GM19351 (cell line): ENCODE results near the gene ROM1.
"Not testable (repeated sequence)": the region's sequence is repeated elsewhere in the genome, so short reads cannot be mapped to it uniquely, and the experiment has no call there.

Experiments used
- ATAC-seq: cut with Tn5 transposase; IDR thresholded peaks from one replicate; pipeline ENCODE4 v1.9.1; 2021; ENCODE audit warnings: mild to moderate bottlenecking, moderate library complexity; ENCODE audit not compliant: unreplicated experiment

Gene ROM1

DNA sequence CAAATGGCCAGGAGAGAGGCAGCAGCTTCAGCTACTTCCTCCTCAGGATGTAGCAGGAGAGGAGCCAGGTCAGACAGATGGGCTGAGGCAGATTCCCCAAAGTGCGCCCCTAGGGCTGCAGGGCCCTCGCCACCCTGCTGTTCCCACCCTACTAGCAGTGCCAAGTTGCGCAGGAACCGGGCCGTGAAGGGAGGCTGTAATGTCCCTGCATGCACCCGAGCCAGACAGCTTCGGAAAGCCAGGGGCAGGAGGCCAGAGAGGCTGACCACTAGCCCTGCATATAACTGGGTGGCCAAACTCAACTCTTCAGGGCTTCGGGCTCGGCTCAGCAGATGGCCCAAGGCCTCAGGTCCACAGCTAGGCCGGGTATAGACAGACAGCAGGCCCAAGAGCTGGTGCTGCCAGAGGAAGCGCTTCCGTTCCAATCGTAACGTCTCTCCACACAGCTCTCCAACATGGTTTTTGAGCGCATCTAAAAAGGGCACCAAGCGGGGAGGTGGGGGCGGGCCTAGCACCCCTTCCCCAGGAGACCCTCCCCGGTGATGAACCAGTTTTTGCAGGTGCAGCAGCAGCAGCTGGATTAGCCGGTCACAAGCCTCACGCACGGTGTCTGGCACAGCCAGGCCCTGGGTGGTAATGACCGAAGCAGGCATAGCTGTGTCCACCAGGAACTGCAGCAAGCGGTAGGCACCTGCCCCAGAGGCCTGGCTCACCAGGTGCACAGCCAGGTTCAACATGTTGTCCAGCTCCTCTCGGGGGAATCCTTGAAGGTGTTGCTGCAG lies 35.3 kb downstream of the ROM1 start:
- ATAC-seq, result no peak

DNA sequence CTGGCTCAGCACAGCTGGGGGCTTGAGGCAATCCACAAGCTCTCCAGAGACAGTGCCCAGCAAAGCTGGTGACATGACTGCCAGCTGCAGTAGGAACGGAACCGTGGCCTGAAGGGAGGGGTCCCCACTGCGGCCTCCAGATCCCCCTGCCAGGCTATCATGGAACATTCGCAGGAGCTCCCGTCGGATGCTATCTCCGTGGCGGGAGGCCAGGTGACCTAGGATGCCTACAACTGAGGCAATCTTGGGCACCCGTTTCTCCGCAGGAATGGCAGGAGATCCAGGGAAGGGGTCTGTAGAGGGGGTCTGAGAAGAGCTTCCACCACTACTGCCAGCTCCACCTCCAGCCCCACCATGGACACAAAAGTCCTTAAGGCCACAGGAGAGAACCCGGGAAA lies 35.9 kb downstream of the ROM1 start:
- no peak for ATAC-seq

DNA sequence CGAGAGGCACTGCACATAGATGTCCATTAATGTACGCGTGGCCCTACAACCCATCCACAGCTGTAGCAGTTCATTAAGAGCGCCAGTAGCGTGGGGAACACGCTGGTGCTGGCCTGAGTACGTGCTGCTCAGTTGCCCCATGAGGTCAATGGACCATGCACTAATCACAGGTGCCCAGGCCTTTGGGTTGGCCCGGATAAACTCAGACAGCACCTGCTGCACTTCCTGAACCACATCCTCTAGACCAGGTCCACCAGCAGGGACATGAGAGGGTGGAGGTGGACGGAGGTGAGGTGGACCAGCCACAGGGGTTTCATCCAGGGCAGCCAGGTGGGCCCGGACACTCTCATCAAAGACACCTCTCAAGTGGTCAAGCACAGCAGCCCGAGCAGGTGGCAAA lies 36.4 kb downstream of the ROM1 start:
- ATAC-seq, result no peak

DNA sequence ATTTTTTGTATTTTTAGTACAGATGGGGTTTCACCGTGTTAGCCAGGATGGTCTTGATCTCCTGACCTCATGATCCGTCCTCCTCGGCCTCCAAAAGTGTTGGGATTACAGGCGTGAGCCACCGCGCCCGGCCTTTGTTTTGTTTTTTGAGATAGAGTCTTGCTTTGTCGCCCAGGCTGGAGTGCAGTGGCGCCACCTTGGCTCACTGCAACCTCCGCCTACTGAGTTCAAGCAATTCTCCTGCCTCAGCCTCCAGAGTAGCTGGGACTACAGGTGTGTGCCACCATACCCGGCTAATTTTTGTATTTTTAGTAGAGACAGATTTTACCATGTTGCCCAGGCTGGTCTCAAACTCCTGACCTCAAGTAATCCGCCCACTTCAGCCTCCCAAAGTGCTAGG lies 37.2 kb downstream of the ROM1 start:
- ATAC-seq, result not testable (repeated sequence)

DNA sequence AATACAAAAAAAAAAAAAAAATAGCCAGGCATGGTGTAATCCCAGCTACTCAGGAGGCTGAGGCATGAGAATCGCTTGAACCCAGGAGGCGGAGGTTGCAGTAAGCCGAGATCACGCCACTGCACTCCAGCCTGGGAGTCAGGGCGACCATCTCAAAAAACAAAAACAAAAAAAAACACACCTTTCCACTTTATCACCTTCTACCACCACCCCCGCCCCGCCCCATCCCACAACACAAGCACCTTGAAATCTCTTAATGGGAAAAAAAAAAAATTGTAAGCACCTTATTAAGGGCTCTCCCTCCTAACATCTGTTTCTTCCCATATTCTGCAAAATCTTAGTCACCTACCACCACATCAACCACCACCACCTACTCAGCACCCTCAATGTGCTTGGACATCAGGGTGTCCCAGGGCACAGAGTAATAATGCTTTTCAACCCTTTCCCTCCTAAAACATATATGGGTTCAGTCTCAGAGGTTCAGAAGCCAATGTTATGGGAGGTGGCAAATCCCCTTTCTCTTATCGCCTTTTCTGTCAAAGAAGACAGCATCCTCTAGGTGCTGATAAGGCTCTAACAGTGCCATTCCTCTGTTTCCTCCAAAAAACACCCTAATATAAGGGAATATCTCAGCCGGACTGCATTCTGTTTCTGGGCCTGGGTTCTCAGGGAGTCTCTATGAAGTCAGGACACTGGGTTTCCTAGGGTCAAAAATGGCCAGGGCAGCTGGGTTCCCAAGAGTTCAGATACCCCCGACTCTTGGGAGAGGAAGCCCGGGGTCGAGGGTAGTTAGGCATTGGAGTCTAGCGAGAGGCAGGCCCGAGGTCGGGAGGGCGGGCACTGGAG lies 39.3 kb downstream of the ROM1 start:
- ATAC-seq, result no peak

DNA sequence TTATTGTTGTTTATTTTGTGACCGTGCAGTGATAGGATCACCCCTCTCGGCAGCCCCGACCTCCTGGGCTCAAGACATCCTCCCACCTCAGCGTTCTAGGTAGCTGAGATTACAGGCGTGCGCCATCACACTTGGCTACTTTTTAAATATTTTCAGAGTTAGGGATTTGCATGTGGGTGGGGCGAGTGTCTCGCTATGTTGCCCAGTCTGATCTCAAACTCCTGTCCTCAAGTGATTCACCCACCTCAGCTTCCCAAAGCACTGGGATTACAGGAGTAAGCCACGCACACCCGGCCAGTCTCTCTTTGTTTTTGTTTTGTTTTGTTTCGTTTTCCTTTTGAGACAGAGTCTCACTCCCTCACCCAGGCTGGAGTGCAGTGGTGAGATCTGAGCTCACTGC lies 41.2 kb downstream of the ROM1 start:
- ATAC-seq, result no peak

DNA sequence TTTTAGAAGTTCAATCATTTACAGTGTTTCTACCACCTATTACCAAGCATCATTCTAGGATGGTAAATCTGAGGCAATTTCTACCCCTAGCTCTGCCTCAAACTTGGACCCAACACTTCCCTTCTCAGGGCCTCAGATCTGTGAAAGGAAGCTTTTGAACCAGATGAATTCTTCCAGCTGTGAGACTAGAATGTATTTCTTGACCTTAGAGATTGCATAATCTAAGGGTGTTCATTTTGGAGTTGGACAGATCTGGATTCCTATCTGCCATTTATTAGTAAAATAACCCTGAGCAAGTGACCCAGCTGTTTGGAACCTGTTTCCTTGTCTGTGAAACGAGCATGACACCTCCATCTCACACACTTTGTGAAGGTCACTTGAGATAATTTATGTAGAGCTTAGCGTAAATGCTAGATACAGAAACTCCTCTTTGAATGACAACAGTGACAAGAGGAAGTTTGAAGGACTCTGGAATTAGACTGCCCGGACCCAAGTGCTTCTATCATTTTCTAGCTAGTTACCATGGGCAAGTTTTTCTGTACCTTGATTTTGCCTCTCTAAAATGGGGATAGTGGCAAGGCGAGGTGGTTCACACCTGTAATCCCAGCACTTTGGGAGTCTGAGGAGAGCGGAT lies 43.9 kb downstream of the ROM1 start:
- no peak for ATAC-seq

DNA sequence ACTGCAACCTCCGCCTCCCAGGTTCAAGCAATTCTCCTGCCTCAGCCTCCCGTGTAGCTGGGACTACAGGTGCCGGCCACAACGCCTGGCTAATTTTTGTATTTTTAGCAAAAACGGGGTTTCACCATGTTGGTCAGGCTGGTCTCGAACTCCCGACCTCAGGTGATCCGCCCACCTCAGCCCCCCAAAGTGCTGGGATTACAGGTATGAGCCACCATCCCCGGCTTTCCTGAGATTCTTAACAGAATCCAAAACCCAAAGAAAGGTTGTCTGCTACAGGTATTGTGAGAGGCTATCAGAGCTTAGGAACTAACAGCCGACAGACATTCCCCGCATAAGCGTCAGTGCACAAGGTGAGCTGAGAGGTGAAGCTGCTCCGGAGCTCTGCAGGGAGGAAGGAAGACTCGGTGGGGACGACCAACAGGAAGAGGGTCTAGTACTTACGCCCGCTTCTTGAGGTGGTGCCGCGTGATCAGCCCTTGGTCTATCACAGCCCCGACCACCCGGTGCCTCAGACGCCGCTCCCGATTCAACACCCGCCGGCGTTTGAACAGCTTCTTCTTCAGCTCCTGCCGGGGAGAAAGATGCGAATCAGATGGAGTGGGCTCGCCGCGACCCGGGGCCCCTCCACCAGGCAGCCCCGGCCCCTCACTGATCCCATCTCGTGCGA lies 51.5 kb downstream of the ROM1 start:
- ATAC-seq, result peak; percentile 34
